ENCODE measurements around the gene MAP1S.

- TF ChIP-seq POLR2AphosphoS5 (IDR thresholded peaks at IDR 0.05) (no peak), POLR2A (IDR thresholded peaks at IDR 0.05) (no peak)
- TF ChIP-seq, protein P1, sequence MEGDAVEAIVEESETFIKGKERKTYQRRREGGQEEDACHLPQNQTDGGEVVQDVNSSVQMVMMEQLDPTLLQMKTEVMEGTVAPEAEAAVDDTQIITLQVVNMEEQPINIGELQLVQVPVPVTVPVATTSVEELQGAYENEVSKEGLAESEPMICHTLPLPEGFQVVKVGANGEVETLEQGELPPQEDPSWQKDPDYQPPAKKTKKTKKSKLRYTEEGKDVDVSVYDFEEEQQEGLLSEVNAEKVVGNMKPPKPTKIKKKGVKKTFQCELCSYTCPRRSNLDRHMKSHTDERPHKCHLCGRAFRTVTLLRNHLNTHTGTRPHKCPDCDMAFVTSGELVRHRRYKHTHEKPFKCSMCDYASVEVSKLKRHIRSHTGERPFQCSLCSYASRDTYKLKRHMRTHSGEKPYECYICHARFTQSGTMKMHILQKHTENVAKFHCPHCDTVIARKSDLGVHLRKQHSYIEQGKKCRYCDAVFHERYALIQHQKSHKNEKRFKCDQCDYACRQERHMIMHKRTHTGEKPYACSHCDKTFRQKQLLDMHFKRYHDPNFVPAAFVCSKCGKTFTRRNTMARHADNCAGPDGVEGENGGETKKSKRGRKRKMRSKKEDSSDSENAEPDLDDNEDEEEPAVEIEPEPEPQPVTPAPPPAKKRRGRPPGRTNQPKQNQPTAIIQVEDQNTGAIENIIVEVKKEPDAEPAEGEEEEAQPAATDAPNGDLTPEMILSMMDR (IDR thresholded peaks at IDR 0.05): no peak
Measured at GRCh38 chr19:17737690-17738153, 18.4 kb downstream of the MAP1S start.
